GM18870 (cell line): ENCODE results near the gene PGAM4.
"Not testable (repeated sequence)": the region's sequence is repeated elsewhere in the genome, so short reads cannot be mapped to it uniquely, and the experiment has no call there.

Experiments
- ATAC-seq: cut with Tn5 transposase; IDR thresholded peaks from one replicate; pipeline ENCODE4 v1.9.1; 2021; ENCODE audit warnings: moderate library complexity; ENCODE audit not compliant: unreplicated experiment

The PGAM4 gene

GRCh38 chrX:77930581-77930980 lies 38.9 kb downstream of the PGAM4 start:
- no peak for ATAC-seq

DNA sequence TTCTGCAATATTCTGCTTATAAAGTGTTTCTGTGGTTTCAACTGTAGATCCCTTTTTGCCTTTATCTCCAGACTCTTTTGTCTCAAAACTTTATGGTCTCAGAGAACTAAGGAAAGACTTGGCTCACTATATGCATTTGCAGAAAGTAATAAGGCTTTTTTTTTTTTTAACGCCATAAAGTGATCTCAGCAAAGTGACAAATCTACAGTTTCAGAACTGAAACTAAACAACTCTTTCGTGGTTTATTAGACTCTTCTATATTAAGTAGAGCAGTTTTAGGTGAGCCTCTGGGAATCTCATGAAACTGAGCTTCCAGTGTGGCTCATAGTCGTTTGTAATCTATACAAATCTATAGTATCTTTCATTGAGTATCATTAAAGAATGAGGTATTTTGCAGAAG lies 43.7 kb downstream of the PGAM4 start:
- ATAC-seq: no peak

- ATAC-seq: no peak
These were observed 45.0 kb downstream of the PGAM4 start for GRCh38 chrX:77924320-77924859.

GRCh38 chrX:77922787-77923186 lies 46.7 kb downstream of the PGAM4 start:
- ATAC-seq: no peak

GRCh38 chrX:77919370-77919769 lies 50.1 kb downstream of the PGAM4 start:
- ATAC-seq: not testable (repeated sequence)

- no peak for ATAC-seq
These were observed 50.9 kb downstream of the PGAM4 start for GRCh38 chrX:77918568-77918967.
